ENCODE measurements around the gene FAM50A.

Gene FAM50A

GRCh38 chrX:154441984-154442707, 1.8 kb upstream of the FAM50A start:
- TF ChIP-seq MYC (IDR thresholded peaks at IDR 0.05; ENCODE audit: low read depth, low read length) (no peak), CTCF (IDR thresholded peaks at IDR 0.05; ENCODE audit: low read depth, low read length) (no peak), MAX (IDR thresholded peaks at IDR 0.05; ENCODE audit: low read depth, low read length) (no peak), POLR2A (IDR thresholded peaks at IDR 0.05; ENCODE audit: extremely low read depth, insufficient read length) (no peak)
- no peak for DNase-seq (ENCODE audit: low read depth)
- no peak overlapping the region for H3K4me3 ChIP-seq (ENCODE audit: low read depth, low read length)

DNA sequence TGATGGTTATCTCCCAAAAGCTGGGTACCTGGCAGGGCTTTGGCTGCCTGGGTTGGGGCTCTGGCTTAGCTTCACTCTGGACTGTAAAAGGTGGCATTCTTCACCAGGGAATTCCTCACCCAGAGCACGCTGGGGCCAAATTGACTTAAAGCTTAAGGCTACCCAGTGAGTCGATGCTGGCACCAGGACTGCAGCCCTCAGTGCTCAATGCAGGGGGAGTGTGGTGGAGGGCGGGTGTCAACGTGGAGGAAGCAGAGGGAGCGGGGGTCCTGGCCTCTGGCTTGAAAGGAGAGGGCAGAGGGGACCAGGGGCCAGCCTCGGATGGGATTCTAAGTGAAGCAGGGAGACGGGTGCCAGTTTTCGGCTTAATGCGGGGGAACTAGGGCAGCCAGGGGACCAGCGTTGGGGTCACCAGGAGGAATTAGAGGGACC, 446 bp upstream of the FAM50A start:
- TF ChIP-seq POLR2A (IDR thresholded peaks at IDR 0.05; ENCODE audit: extremely low read depth, insufficient read length) (no peak), CTCF (IDR thresholded peaks at IDR 0.05; ENCODE audit: low read depth, low read length) (no peak), MAX (IDR thresholded peaks at IDR 0.05; ENCODE audit: low read depth, low read length) (no peak), MYC (IDR thresholded peaks at IDR 0.05; ENCODE audit: low read depth, low read length) (no peak)
- no peak for DNase-seq (ENCODE audit: low read depth)
- no peak overlapping the region for H3K4me3 ChIP-seq (ENCODE audit: low read depth, low read length)

DNA sequence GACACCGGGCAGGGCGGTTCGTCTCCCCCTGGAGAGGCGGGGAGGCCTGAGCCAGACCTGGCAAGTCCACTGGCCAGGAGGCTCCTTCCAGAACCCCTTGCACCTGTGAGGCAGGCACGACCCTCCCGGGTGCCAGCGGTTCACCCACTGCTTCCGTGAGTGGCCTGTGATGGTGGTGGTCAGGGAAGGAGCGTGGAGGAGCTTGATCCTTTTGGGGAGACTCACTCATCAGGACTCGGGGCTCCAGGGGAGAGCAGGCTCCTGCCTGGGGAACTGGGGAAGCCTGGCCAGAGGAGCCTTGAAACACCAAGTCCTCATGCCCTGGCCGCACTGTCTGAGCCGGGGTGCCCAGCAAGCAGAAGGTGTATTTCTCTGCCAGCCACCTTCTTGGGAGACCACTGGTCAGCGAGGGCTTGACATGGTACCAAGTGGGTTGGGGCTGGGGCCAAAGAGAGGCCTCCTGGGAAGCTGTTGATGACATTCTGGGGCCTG, 860 bp downstream of the FAM50A start:
- TF ChIP-seq MYC (IDR thresholded peaks at IDR 0.05; ENCODE audit: low read depth, low read length) (no peak), CTCF (IDR thresholded peaks at IDR 0.05; ENCODE audit: low read depth, low read length) (no peak), MAX (IDR thresholded peaks at IDR 0.05; ENCODE audit: low read depth, low read length) (no peak), POLR2A (IDR thresholded peaks at IDR 0.05; ENCODE audit: extremely low read depth, insufficient read length) (no peak)
- H3K4me3 ChIP-seq (ENCODE audit: low read depth, low read length): no peak overlapping the region
- DNase-seq (ENCODE audit: low read depth): no peak

GRCh38 chrX:154445776-154446175, 1.8 kb downstream of the FAM50A start:
- TF ChIP-seq CTCF (IDR thresholded peaks at IDR 0.05; ENCODE audit: low read depth, low read length): no peak
- TF ChIP-seq MYC (IDR thresholded peaks at IDR 0.05; ENCODE audit: low read depth, low read length): no peak
- no peak for TF ChIP-seq MAX (IDR thresholded peaks at IDR 0.05; ENCODE audit: low read depth, low read length)
- TF ChIP-seq POLR2A (IDR thresholded peaks at IDR 0.05; ENCODE audit: extremely low read depth, insufficient read length): no peak
- H3K4me3 ChIP-seq (ENCODE audit: low read depth, low read length): no peak overlapping the region
- DNase-seq (ENCODE audit: low read depth): no peak

DNA sequence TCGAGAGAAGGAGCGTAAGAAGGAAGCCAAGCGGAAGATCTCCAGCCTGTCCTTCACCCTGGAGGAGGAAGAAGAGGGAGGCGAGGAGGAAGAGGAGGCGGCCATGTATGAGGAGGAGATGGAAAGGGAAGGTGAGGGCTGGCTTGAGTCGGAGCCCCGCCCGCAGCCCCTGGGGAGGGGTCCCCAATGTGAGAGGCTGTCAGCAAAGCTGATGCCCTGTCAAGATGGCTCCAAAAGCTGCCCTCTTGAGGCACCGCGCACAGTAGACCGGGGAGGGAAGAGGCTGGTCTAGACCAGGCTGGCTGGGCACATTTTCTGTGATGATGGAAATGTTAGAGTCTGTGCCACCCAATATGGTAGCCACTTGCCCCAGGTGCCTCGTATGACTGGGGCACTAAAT, 2.5 kb downstream of the FAM50A start:
- DNase-seq (ENCODE audit: low read depth): no peak
- no peak overlapping the region for H3K4me3 ChIP-seq (ENCODE audit: low read depth, low read length)
- TF ChIP-seq MYC (IDR thresholded peaks at IDR 0.05; ENCODE audit: low read depth, low read length) (no peak), POLR2A (IDR thresholded peaks at IDR 0.05; ENCODE audit: extremely low read depth, insufficient read length) (no peak), MAX (IDR thresholded peaks at IDR 0.05; ENCODE audit: low read depth, low read length) (no peak), CTCF (IDR thresholded peaks at IDR 0.05; ENCODE audit: low read depth, low read length) (no peak)
